ENCODE results near the gene NGB.

NGB gene

DNA sequence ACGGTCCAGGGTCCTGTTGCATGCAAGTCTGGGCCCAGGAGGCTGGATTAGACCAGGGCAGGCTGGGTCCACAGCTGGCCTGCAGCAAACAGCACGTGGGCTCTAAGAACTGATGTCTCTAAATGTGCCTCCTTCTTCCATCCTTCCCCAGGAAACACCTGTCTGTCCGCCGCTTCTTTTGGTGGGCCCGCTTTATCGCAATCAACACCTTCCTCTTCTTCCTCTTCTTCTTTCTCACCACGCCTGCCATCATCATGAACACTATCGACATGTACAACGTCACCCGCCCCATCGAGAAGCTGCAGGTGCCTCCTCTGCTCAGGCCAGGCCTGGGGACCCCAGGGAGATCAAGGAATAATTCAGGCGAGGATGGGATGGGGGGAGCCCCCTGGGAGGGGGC is 28.3 kb downstream of the NGB start:
- Histone ChIP-seq H3K27me3 (ENCODE audit: control insufficient read depth, insufficient read depth, low read length) (no peaks in the 10 kb centered on the region), H3K9me3 (ENCODE audit: control insufficient read depth, low read depth, low read length) (no peaks in the 10 kb centered on the region), H3K4me1 (ENCODE audit: control insufficient read depth, low read depth, low read length) (no peaks in the 10 kb centered on the region), H3K27ac (ENCODE audit: low read length) (no peak overlapping the region), H3K9ac (ENCODE audit: low read length) (no peak overlapping the region), H3K36me3 (ENCODE audit: control insufficient read depth, low read depth, low read length) (no peaks in the 10 kb centered on the region), H3K4me3 (ENCODE audit: low read length) (no peak overlapping the region)

DNA sequence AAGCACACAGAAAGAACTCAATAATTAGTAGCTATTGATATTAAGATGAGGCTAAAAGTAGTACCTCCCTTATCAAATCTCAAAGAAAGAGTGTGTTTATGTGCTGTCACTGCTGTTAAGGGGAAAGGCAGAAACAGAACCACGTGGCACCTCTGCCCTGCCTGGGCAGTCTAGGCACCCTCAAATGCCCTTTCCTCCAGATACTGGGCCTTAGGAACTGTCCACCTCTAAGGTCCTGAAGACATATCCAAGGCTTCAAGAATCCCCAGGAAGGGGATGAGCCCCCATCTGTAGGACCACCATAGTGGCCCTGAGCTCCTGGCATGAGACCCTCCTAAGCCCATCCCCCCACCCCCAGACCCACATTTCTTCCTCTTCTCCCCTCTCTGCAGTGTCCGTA is 29.1 kb downstream of the NGB start:
- Histone ChIP-seq H3K4me3 (ENCODE audit: low read length) (no peak overlapping the region), H3K36me3 (ENCODE audit: control insufficient read depth, low read depth, low read length) (no peaks in the 10 kb centered on the region), H3K9me3 (ENCODE audit: control insufficient read depth, low read depth, low read length) (no peaks in the 10 kb centered on the region), H3K4me1 (ENCODE audit: control insufficient read depth, low read depth, low read length) (no peaks in the 10 kb centered on the region), H3K27me3 (ENCODE audit: control insufficient read depth, insufficient read depth, low read length) (no peaks in the 10 kb centered on the region), H3K27ac (ENCODE audit: low read length) (no peak overlapping the region), H3K9ac (ENCODE audit: low read length) (no peak overlapping the region)

DNA sequence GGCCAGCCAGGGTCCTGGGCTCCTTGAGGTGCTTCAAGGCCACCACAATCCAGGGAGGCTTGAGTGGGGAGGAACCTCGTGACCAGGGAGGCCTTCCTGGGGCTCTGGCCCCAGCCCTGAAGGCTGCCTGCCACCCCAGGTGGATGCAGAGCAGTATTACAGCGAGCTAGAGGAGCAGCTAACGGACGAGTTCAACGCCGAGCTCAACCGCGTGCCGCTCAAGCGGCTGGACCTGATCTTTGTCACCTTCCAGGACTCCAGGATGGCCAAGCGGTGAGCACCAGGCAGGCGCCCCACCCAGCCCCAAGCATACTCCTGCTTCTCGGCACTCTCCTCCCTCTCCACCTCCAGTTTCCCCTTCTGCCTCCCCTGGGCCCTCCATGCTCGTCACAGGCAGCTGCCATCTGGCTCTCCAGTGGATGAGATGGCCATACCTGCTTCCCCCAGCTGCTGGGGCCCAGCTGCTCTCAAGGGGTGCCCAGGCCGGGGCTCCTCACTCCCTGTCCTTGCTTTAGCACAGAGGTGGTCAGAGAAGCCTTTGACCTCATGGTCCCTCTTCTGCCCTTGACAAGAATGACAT is 30.6 kb downstream of the NGB start:
- Histone ChIP-seq H3K27ac (ENCODE audit: low read length) (no peak overlapping the region), H3K9me3 (ENCODE audit: control insufficient read depth, low read depth, low read length) (no peaks in the 10 kb centered on the region), H3K4me3 (ENCODE audit: low read length) (no peak overlapping the region), H3K36me3 (ENCODE audit: control insufficient read depth, low read depth, low read length) (no peaks in the 10 kb centered on the region), H3K4me1 (ENCODE audit: control insufficient read depth, low read depth, low read length) (no peaks in the 10 kb centered on the region), H3K27me3 (ENCODE audit: control insufficient read depth, insufficient read depth, low read length) (no peaks in the 10 kb centered on the region), H3K9ac (ENCODE audit: low read length) (no peak overlapping the region)

DNA sequence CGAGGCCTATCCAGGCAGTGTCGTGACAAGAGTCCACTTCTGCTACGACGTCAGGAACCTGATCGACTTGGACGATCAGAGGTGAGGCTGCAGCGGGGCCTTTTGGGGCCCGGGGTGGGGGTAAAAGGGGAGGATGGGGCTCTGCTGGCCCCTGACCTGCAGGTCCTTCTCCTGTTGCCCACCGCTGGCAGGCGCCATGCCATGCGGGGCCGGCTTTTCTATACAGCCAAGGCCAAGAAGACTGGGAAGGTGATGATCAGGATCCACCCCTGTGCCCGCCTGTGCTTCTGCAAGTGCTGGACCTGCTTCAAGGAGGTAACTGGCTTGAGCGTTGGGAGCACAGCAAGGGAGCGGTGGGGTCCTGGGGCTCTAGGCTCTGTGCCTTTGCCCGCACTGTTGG is 31.6 kb downstream of the NGB start:
- Histone ChIP-seq H3K9me3 (ENCODE audit: control insufficient read depth, low read depth, low read length) (no peaks in the 10 kb centered on the region), H3K27me3 (ENCODE audit: control insufficient read depth, insufficient read depth, low read length) (no peaks in the 10 kb centered on the region), H3K36me3 (ENCODE audit: control insufficient read depth, low read depth, low read length) (no peaks in the 10 kb centered on the region), H3K4me1 (ENCODE audit: control insufficient read depth, low read depth, low read length) (no peaks in the 10 kb centered on the region), H3K27ac (ENCODE audit: low read length) (no peak overlapping the region), H3K4me3 (ENCODE audit: low read length) (no peak overlapping the region), H3K9ac (ENCODE audit: low read length) (no peak overlapping the region)

DNA sequence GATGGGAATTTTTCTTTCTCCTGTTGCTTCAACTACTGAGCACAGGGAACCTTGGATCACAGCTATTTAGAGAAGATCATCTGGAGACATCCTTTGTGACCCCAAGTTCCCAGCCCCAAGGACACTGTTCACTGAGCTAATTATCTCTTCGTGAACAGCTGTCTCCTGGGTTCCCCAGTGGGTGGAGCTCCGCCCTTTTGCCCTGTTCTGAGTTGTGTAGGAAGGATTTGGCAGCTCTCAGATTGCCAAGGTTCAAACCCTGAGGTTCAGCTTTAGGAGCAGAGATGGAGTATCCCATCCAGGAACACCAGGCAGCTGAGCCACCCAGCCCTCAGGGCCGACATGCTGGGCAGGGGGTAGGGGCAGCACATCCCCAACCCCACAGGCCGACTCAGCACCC is 32.0 kb downstream of the NGB start:
- H3K36me3 ChIP-seq (ENCODE audit: control insufficient read depth, low read depth, low read length), result no peaks in the 10 kb centered on the region
- no peak overlapping the region for H3K9ac ChIP-seq (ENCODE audit: low read length)
- no peak overlapping the region for H3K27ac ChIP-seq (ENCODE audit: low read length)
- H3K27me3 ChIP-seq (ENCODE audit: control insufficient read depth, insufficient read depth, low read length), result no peaks in the 10 kb centered on the region
- H3K9me3 ChIP-seq (ENCODE audit: control insufficient read depth, low read depth, low read length), result no peaks in the 10 kb centered on the region
- no peaks in the 10 kb centered on the region for H3K4me1 ChIP-seq (ENCODE audit: control insufficient read depth, low read depth, low read length)
- H3K4me3 ChIP-seq (ENCODE audit: low read length), result no peak overlapping the region

DNA sequence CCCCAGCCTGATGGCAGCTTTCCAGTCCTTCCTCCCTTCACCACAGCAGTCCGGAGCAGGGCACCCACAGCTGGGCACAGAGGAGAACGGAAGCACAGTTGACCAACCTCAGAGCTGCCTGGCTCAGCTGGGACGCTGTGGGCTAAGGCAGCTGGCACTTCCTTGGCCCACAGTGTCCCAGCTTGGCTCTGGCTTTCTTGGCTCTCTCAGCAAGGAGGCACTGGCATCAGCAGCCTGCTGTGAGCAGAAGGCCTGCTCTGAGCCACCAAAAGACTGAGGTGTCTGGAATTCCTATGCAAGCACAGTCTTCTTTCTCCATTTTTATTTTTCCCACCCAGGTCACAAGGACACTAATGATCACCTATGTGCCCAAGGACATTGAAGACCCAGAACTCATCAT is 32.6 kb downstream of the NGB start:
- no peaks in the 10 kb centered on the region for H3K36me3 ChIP-seq (ENCODE audit: control insufficient read depth, low read depth, low read length)
- H3K9me3 ChIP-seq (ENCODE audit: control insufficient read depth, low read depth, low read length), result no peaks in the 10 kb centered on the region
- H3K27me3 ChIP-seq (ENCODE audit: control insufficient read depth, insufficient read depth, low read length), result no peaks in the 10 kb centered on the region
- H3K27ac ChIP-seq (ENCODE audit: low read length), result no peak overlapping the region
- H3K4me3 ChIP-seq (ENCODE audit: low read length), result no peak overlapping the region
- H3K4me1 ChIP-seq (ENCODE audit: control insufficient read depth, low read depth, low read length), result no peaks in the 10 kb centered on the region
- H3K9ac ChIP-seq (ENCODE audit: low read length), result no peak overlapping the region

DNA sequence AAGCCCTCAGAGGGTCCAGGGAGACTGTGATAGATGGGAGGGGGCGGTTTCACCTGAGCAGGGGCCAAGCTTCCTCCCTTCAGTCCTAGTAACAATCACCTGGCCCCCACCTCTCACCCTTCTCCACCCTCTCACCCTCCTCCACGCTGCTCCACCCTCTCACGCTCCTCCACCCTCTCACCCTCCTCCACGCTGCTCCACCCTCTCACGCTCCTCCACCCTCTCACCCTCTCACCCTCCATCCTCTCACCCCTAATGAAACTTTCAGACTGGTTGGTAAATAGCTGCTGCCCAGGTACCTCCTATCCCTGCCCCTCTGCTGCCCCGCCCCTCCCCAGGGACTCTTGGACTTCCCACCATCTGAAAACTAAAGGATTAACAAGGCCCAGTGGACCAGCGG is 34.2 kb downstream of the NGB start:
- no peaks in the 10 kb centered on the region for H3K36me3 ChIP-seq (ENCODE audit: control insufficient read depth, low read depth, low read length)
- no peak overlapping the region for H3K9ac ChIP-seq (ENCODE audit: low read length)
- no peaks in the 10 kb centered on the region for H3K9me3 ChIP-seq (ENCODE audit: control insufficient read depth, low read depth, low read length)
- H3K27ac ChIP-seq (ENCODE audit: low read length), result no peak overlapping the region
- no peak overlapping the region for H3K4me3 ChIP-seq (ENCODE audit: low read length)
- H3K4me1 ChIP-seq (ENCODE audit: control insufficient read depth, low read depth, low read length), result no peaks in the 10 kb centered on the region
- no peaks in the 10 kb centered on the region for H3K27me3 ChIP-seq (ENCODE audit: control insufficient read depth, insufficient read depth, low read length)

DNA sequence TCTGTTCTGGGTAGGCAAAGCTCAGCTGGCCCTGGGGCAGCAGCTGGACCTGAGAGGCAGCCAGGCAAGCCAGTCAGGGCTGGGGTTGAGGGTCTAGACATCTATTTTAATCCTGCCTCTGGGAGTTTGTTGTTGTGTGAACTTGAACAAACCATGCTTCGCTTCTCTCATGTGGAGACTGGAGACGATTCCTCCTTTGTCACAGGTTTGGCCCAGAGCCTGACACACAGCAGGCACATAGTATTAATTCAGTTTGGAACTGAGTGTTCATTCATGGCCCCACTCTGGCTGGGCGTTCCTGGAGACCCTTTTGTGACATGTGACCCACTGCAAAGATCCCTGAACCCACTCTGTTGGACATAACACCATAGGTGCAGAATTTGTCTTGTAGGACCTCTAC is 39.3 kb downstream of the NGB start:
- H3K4me3 ChIP-seq (ENCODE audit: low read length), result no peak overlapping the region
- no peaks in the 10 kb centered on the region for H3K9me3 ChIP-seq (ENCODE audit: control insufficient read depth, low read depth, low read length)

DNA sequence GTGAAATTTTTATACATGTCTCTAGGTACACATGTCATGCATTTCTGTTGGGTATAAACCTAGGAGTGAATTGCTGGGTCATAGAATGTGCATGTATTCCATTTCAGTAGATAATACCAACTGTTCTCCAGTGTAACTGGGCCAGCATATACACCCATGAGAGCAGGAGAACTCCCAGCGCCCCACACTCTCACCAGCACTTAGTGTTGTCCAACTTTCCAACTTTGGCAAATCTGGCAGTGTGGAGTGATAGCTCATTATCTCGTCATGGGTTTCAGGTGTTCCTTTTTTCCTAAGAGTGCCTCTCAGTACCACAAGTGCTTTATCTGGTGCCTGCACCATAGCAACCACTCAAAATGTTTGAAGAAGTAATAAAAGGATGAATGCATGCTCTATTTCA is 40.1 kb downstream of the NGB start:
- Histone ChIP-seq H3K4me1 (ENCODE audit: control insufficient read depth, low read depth, low read length) (no peaks in the 10 kb centered on the region), H3K36me3 (ENCODE audit: control insufficient read depth, low read depth, low read length) (no peaks in the 10 kb centered on the region), H3K27me3 (ENCODE audit: control insufficient read depth, insufficient read depth, low read length) (no peaks in the 10 kb centered on the region), H3K27ac (ENCODE audit: low read length) (no peak overlapping the region), H3K9ac (ENCODE audit: low read length) (no peak overlapping the region), H3K9me3 (ENCODE audit: control insufficient read depth, low read depth, low read length) (no peaks in the 10 kb centered on the region), H3K4me3 (ENCODE audit: low read length) (no peak overlapping the region)

More for the DNA sequence above, 39.3 kb downstream of the NGB start:
- Histone ChIP-seq H3K36me3 (ENCODE audit: control insufficient read depth, low read depth, low read length) (no peaks in the 10 kb centered on the region), H3K4me1 (ENCODE audit: control insufficient read depth, low read depth, low read length) (no peaks in the 10 kb centered on the region), H3K9ac (ENCODE audit: low read length) (no peak overlapping the region), H3K27ac (ENCODE audit: low read length) (no peak overlapping the region), H3K27me3 (ENCODE audit: control insufficient read depth, insufficient read depth, low read length) (no peaks in the 10 kb centered on the region)

DNA sequence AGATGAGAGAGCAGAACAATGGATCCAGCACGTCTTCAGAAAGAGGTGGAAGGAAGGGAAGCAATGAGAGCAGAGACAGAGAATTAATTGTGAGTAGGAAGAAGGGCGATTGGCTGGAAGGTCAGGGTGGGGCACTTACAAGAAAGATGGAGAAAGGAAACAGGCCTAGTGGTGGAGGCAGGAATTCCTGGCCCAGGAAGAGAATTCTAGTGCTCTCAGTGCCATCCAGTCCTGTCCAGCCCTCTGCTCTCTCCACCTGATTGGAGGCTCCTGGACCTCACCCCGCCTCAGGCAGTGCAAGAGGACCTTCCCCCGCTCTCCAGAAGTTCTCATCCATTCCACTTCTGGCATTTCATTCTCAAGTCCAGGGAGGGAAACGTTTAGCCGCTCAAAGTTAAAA is 43.0 kb downstream of the NGB start:
- no peak overlapping the region for H3K27ac ChIP-seq (ENCODE audit: low read length)
- H3K27me3 ChIP-seq (ENCODE audit: control insufficient read depth, insufficient read depth, low read length), result no peaks in the 10 kb centered on the region
- no peak overlapping the region for H3K9ac ChIP-seq (ENCODE audit: low read length)
- no peaks in the 10 kb centered on the region for H3K36me3 ChIP-seq (ENCODE audit: control insufficient read depth, low read depth, low read length)
- H3K4me1 ChIP-seq (ENCODE audit: control insufficient read depth, low read depth, low read length), result peaks cover 14% of the 10 kb centered on the region
- no peaks in the 10 kb centered on the region for H3K9me3 ChIP-seq (ENCODE audit: control insufficient read depth, low read depth, low read length)
- no peak overlapping the region for H3K4me3 ChIP-seq (ENCODE audit: low read length)

DNA sequence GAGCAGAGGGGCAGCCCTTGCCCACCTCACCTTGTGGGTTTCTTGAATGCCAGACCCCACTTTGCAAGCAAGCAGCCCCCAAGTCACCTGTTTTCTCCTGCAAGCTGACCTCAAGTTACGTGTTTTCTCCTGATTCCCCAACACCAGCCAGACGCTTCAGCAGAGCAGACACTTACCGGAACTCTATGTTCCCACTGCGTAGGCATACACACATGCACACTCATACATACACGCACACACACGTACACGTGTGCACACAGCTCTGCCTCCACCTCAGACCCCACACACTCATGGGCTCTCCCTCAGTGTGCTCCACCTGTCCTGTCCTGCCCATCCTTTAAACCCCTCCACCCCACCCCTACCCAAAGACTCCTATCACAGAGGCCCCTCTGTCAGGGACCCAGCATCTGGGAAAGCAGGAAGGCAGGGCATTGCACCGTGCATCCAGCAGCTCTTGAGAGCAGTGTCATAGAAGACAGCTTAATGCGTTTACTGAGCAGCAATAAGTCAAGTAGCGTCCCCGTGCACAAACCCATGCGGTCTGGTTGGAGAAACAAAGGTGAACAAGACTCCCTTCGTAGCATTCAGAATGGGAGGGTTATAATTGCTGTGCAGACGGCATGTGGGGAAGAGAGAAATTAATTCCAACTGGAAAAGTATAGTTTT is 45.0 kb downstream of the NGB start:
- Histone ChIP-seq H3K4me1 (ENCODE audit: control insufficient read depth, low read depth, low read length) (peaks cover 28% of the 10 kb centered on the region), H3K27me3 (ENCODE audit: control insufficient read depth, insufficient read depth, low read length) (no peaks in the 10 kb centered on the region), H3K9ac (ENCODE audit: low read length) (no peak overlapping the region), H3K4me3 (ENCODE audit: low read length) (no peak overlapping the region), H3K27ac (ENCODE audit: low read length) (no peak overlapping the region), H3K9me3 (ENCODE audit: control insufficient read depth, low read depth, low read length) (no peaks in the 10 kb centered on the region), H3K36me3 (ENCODE audit: control insufficient read depth, low read depth, low read length) (no peaks in the 10 kb centered on the region)

DNA sequence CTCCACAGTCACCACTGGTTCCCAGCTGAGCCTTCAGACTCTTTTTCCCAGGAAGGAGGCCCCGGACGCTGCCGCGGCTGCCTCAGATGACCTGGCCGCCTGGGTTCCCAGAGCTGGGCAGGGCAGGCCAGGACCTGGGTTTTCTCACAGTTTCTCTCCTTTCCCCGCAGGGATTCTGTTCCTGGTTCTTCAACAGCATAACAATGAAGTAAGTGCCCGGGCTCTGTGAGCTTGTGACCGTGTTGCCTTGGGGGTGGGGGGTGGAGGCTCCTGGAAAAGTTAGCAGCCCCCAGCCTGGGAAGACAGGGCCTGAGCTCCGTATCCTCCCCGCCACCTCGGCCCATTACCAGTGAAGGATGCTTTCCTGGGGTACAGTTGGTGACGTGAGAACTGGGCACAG is 45.8 kb downstream of the NGB start:
- Histone ChIP-seq H3K27ac (ENCODE audit: low read length) (no peak overlapping the region), H3K9me3 (ENCODE audit: control insufficient read depth, low read depth, low read length) (no peaks in the 10 kb centered on the region), H3K36me3 (ENCODE audit: control insufficient read depth, low read depth, low read length) (no peaks in the 10 kb centered on the region), H3K27me3 (ENCODE audit: control insufficient read depth, insufficient read depth, low read length) (no peaks in the 10 kb centered on the region), H3K4me3 (ENCODE audit: low read length) (no peak overlapping the region), H3K9ac (ENCODE audit: low read length) (no peak overlapping the region), H3K4me1 (ENCODE audit: control insufficient read depth, low read depth, low read length) (peaks cover 28% of the 10 kb centered on the region)
